Ascending aorta (tissue), 2 donors: ENCODE results near the gene UBL7. TPM values are rescaled to one million over a fixed set of nuclear protein-coding genes. Genes with fewer than 3 reads are reported as not detected.

Experiments
- DNase-seq, 2 donors: peaks; one replicate each; pipeline ENCODE4 v3.0.0-alpha.2; 2019; ENCODE audit warnings: low spot score in 2 of 2
- H3K27ac ChIP-seq, 2 donors: fragments of 200-600 bp; sonication (generic); one replicate each; pipeline ENCODE4 v1.5.1; 2016 to 2017; ENCODE audit warnings: mild to moderate bottlenecking in 1 of 2
- H3K27me3 ChIP-seq: fragments of 200-600 bp; sonication (generic); one replicate; pipeline ENCODE4 v1.5.1; 2017
- H3K36me3 ChIP-seq, 2 donors: fragments of 200-600 bp; sonication (generic); one replicate each; pipeline ENCODE4 v1.5.1; 2016
- H3K4me1 ChIP-seq, 2 donors: fragments of 200-600 bp; sonication (generic); one replicate each; pipeline ENCODE4 v1.5.1; 2016 to 2017; ENCODE audit warnings: mild to moderate bottlenecking in 1 of 2
- H3K4me3 ChIP-seq, 2 donors: fragments of 200-600 bp; sonication (generic); one replicate each; pipeline ENCODE4 v1.5.1; 2016 to 2017; ENCODE audit warnings: mild to moderate bottlenecking in 1 of 2
- H3K9me3 ChIP-seq, 2 donors: fragments of 200-600 bp; sonication (generic); one replicate each; pipeline ENCODE4 v1.5.1; 2016
- intact Hi-C: fragments of 100-400 bp; cut with DNase I; formaldehyde crosslinking; loops from one replicate; pipeline ENCODE4 v1.15.1; 2023
- total RNA-seq: library from RNA; depleted of rRNA; stranded (reverse); fragments of >200 nt; gene quantifications from one replicate; pipeline ENCODE4 v1.1.0, GENCODE V29; 2016
- TF ChIP-seq, protein P1 (sequence below), 3 experiments: fragments of 200-600 bp in 2 of 3; fragments of 450-650 bp in 1 of 3; sonication (generic) in 2 of 3; IDR thresholded peaks; one replicate each; pipeline ENCODE4 v1.5.1; 2016 to 2019; ENCODE audit warnings: antibody characterized with exemption in 3 of 3, mild to moderate bottlenecking in 1 of 3, moderate library complexity in 1 of 3

UBL7 gene
- total RNA-seq, 1 donor from 2014 or later: 63.4 TPM

DNA sequence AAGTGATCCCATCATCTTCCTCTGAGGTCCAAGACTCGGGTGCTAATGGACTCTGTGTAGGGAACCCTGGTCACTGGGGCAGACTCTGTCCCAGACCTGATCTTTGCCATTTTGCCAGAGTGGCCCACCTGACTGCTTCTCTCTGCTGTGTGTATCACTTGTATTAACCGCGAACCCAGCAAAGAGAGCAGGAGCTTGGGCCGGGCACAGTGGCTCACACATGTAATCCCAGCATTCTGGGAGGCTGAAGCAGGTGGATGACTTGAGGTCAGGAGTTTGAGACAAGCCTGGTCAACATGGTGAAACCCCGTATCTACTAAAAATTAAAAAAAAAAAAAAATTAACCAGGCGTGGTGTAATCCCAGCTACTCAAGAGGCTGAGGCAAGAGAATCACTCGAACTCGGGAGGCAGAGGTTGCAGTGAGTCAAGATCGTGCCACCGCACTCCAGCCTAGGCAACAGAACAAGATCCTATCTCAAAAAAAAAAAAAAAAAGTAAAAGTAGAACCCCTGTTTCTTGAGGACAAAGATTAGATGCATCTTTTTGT is 60.6 kb downstream of the UBL7 start:
- H3K36me3 ChIP-seq: no peaks in the 10 kb centered on the region
- H3K27ac ChIP-seq: no peak overlapping the region

GRCh38 chr15:74399511-74400312 is 61.2 kb downstream of the UBL7 start:
- TF ChIP-seq, protein P1, sequence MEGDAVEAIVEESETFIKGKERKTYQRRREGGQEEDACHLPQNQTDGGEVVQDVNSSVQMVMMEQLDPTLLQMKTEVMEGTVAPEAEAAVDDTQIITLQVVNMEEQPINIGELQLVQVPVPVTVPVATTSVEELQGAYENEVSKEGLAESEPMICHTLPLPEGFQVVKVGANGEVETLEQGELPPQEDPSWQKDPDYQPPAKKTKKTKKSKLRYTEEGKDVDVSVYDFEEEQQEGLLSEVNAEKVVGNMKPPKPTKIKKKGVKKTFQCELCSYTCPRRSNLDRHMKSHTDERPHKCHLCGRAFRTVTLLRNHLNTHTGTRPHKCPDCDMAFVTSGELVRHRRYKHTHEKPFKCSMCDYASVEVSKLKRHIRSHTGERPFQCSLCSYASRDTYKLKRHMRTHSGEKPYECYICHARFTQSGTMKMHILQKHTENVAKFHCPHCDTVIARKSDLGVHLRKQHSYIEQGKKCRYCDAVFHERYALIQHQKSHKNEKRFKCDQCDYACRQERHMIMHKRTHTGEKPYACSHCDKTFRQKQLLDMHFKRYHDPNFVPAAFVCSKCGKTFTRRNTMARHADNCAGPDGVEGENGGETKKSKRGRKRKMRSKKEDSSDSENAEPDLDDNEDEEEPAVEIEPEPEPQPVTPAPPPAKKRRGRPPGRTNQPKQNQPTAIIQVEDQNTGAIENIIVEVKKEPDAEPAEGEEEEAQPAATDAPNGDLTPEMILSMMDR (IDR thresholded peaks at IDR 0.05): no peak
- H3K4me3 ChIP-seq: no peak overlapping the region
- no peaks in the 10 kb centered on the region for H3K4me1 ChIP-seq
- intact Hi-C loops: no loop called here
- H3K9me3 ChIP-seq: no peaks in the 10 kb centered on the region
- H3K27ac ChIP-seq: no peak overlapping the region
- no peak for DNase-seq
- no peaks in the 10 kb centered on the region for H3K36me3 ChIP-seq
- no peaks in the 10 kb centered on the region for H3K27me3 ChIP-seq

More for the DNA sequence above, 60.6 kb downstream of the UBL7 start:
- no peaks in the 10 kb centered on the region for H3K4me1 ChIP-seq
- intact Hi-C loops: no loop called here
- H3K4me3 ChIP-seq: no peak overlapping the region
- TF ChIP-seq, protein P1 (IDR thresholded peaks at IDR 0.05): no peak
- no peaks in the 10 kb centered on the region for H3K9me3 ChIP-seq
- H3K27me3 ChIP-seq: no peaks in the 10 kb centered on the region
- no peak for DNase-seq

DNA sequence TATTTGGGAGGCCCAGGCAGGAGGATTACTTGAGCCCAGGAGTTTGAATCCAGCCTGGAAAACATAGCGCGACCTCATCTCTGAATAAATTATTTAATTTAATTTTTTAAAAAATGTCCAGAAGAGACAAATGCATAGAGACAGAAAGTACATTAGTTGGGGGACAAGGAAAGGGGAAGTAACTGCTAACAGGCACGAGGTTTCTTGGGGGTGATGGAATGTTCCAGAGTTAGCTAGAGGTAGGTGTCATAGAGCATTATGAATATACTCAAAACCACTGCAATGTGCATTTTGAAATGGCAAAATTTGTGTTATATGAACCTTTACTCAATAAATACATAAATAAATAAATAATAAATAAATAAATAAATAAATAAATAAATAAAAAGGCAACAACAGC is 61.9 kb downstream of the UBL7 start:
- intact Hi-C loops: no loop called here

GRCh38 chr15:74398183-74398582 is 62.8 kb downstream of the UBL7 start:
- Histone ChIP-seq H3K27me3 (no peaks in the 10 kb centered on the region), H3K9me3 (no peaks in the 10 kb centered on the region), H3K4me1 (no peaks in the 10 kb centered on the region), H3K4me3 (no peak overlapping the region), H3K27ac (no peak overlapping the region), H3K36me3 (no peaks in the 10 kb centered on the region)
- TF ChIP-seq, protein P1 (IDR thresholded peaks at IDR 0.05): no peak
- no peak for DNase-seq
- intact Hi-C loops: no loop called here

More for the DNA sequence above, 61.9 kb downstream of the UBL7 start:
- Histone ChIP-seq H3K9me3 (no peaks in the 10 kb centered on the region), H3K27ac (no peak overlapping the region), H3K36me3 (no peaks in the 10 kb centered on the region), H3K4me3 (no peak overlapping the region), H3K27me3 (no peaks in the 10 kb centered on the region), H3K4me1 (no peaks in the 10 kb centered on the region)
- TF ChIP-seq, protein P1 (IDR thresholded peaks at IDR 0.05): no peak
- DNase-seq: no peak

DNA sequence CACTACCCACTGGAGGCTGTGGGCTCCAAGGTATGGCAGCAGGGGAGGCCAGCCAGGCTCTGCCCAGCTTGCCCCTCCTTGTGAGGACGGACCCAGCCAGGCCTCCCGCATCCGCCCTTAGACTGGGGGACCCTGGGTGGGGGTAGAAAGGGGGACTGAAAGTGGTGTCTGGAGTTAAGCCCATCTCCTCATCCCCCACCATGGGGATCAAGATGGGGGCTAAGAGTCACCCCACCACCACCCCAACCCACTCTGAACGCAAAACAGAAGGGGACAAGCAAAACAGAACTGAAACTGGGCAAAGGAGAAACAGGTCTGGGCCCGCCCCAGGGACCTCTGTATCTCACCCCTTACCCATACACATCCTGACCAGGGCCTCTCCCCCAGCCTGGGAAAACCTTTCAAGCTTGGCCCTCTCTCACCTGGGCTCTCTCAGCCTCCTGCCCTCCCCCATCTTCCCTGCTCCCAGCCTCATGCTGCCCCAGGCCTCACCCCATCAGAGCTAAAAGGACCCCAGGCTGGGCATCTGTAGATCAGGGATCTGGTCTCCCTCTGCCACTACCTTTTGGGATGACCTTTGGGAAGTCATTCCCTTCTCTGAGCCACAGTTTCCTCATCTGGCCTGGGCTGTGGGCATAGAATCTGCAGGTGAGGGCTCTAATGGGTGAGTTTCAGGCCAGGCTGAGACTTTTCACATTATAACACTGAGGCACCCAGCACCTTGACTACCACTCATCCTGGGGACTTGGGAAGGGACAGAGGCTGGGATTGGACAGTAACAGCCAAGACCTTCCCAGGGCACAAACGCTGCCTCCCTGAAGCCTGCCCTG is 63.5 kb downstream of the UBL7 start:
- H3K36me3 ChIP-seq: no peaks in the 10 kb centered on the region
- TF ChIP-seq, protein P1 (IDR thresholded peaks at IDR 0.05): no peak
- intact Hi-C loops: no loop called here
- no peaks in the 10 kb centered on the region for H3K27me3 ChIP-seq
- no peak overlapping the region for H3K27ac ChIP-seq
- no peaks in the 10 kb centered on the region for H3K9me3 ChIP-seq
- no peak overlapping the region for H3K4me3 ChIP-seq
- no peak for DNase-seq
- H3K4me1 ChIP-seq: no peaks in the 10 kb centered on the region
